Stimulated activated CD4-positive, alpha-beta T cell treated with anti-CD3 and anti-CD28 coated beads, Interleukin-1b, Interleukin-23, amount 100 ng/mL, for 24 hours (primary cell): Measurements from ENCODE around the gene SYTL2.

Experiments used
- DNase-seq, 4 experiments: peaks; one replicate each; pipeline ENCODE4 v3.0.0-alpha.2; 2020; ENCODE audit warnings: low read depth in 4 of 4, low spot score in 1 of 4

SYTL2 gene

DNA sequence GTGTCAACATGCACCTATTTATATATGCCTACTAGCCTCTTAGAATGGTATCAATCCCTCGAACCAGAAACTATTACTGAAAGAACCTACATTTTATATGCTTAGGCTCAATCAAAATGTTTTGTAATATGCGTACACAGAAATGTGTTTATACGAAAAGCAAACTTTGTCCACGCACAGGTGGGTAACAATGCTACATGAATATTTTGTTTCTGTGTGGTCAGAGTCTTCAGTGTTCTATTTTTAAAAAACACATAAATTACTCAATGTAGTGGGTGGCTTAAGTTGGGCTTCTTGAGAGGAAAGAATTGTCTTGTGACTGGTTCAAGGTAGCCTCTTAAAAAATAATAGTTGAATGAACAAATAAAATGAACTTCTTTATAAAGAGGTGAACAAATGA, 46.1 kb downstream of the SYTL2 start:
- no peak for DNase-seq

DNA sequence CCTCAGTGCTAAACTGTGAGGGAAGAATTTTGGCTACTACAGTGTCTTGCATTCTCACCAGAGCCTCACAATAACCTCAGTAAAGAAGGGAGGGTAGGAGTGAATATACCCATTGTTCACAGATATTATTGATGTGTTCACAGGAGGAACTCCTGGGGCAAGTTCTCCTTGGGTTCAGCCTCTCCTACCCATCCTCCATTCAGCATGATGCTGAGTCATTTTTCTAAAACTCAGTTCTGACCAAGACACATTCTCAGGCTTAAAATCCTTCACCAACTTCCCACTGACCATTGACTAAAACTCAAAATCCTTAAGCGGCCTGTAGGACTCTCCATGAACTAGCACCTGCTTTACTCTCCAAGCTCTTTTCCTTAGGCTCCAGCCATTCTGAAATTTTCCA, 48.7 kb downstream of the SYTL2 start:
- DNase-seq: no peak

DNA sequence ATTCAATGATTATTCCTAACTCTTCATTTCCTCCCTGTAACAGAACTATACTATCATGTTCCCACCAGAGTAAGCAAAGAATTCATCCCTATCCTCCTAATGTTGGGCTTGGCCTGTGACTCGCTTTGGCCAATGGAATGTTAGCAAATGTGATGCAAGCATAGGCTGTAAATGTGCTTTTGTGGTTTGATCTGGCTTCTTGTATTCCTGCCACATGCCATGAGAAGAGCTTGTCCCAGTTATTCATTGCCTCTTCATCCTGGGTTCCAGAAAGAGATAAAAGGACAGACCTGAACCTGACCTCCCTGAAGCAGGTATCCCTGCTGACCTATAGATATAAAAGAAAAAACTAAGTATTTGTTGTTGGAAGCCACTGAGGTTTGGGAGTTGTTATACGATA, 51.0 kb downstream of the SYTL2 start:
- no peak for DNase-seq

DNA sequence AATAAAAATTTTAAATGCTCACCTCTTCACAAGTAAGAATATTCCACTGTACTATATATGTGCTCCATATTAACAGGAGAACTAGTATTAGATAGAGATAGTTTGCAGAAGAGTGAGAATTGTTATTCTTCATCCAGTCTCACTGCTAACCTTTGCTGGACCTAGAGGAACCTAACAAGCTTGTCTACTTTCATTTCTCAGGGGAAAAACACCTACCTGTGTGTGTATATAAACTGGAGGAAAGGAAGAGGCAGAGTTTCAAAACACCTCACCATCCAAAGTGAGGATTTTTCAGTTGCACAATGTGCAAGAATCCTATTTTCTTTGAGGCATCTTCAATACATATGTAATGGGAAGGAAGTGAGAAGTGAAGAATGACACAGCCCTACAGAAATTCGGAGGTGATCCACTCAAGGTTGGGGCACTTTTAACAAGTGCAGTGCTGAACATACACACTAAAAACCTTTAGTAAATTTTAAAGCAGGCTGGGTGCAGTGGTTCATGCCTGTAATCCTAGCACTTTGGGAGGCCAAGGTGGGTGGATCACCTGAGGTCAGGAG, 52.4 kb downstream of the SYTL2 start:
- no peak for DNase-seq

DNA sequence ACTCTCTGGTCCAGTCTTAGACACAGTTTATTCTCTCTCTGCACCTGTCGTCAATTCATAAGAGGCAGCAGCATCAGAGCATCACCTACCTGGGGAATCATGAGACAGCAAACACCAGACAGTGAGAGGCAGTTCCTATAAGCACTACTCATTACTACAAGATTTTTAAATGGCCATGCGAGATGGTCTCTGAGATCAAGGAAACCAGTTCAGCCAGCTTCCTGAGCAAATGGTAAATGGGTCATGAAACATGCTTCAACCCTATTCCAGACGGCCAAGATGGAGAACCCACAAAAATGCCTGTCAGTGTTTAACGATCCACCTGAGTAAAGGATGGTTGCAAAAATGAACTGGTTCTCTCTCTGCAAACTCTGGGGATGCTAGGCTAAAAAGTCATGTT, 52.9 kb downstream of the SYTL2 start:
- no peak for DNase-seq

DNA sequence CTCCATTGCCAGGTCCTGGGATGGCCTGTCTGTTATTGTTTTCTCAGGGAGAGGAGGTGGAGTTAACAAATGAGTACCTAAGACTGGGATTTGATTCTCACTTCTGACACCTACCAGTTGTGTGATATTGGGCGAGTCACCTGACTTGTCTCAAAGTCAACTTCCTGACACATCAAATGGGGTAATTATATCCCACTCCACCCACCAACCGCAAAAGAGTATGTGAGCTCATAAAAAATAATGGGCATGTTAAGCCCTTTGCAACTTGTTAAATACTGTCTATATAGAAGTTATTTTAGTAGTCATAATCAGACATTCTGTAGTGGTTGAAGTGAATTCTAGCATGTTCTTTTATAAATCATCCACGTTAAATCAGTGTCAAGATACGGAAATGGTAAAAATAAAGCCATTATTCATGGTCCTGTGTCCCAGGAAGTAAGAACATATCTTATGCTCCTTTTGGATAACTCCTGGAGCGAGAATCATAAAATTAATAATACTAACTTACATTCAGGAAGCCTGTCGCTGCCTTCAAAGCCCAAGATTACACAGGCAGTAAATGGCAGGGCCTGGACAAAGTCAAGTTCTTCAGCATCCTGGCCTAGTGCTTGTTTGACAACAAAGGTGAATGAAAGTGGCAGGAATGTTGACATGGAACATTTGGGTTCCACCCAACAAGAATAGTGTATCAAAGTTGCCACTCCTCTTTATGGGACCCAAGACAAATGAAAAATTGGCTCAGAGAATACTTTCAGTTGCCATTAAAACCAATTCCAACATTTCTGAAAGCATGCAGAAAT, 54.3 kb downstream of the SYTL2 start:
- DNase-seq: no peak

DNA sequence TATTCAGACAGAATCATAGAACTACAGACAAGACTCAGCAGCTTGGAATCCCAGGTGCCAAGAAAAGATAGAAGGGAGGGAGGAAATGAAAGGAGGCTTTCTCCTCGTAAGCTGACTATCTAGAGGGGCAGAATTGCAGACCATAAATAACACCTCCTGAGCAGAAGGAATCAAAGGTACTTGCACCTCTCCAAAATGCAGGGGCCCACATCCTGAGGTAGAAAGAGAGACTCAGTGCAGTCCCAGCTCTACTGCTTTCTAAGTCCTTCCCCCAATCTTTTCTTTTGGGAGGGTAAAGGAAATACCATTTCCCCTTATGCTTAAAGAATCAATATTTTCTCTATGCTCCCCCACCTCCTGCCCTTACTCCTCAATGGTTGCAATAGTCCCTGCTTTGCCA, 55.2 kb downstream of the SYTL2 start:
- DNase-seq: no peak

DNA sequence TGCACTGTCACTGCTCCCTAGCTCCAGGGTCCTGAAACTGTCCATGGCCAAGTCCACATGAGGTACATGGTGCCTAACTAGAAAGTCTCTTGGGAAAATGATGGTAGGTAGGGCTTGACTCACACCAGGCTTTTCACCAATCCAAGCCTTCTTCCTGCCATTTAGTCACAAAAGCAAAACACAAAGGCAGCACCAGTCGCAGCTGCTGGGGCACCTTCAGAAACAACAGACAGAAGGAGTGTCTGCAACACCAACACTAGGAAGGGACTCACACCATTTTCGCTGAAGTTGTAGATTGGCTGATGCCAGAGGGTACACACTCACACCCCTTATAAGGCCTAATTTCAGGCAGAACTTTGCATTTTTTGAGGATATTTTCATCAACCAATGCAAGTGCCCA, 55.7 kb downstream of the SYTL2 start:
- no peak for DNase-seq

DNA sequence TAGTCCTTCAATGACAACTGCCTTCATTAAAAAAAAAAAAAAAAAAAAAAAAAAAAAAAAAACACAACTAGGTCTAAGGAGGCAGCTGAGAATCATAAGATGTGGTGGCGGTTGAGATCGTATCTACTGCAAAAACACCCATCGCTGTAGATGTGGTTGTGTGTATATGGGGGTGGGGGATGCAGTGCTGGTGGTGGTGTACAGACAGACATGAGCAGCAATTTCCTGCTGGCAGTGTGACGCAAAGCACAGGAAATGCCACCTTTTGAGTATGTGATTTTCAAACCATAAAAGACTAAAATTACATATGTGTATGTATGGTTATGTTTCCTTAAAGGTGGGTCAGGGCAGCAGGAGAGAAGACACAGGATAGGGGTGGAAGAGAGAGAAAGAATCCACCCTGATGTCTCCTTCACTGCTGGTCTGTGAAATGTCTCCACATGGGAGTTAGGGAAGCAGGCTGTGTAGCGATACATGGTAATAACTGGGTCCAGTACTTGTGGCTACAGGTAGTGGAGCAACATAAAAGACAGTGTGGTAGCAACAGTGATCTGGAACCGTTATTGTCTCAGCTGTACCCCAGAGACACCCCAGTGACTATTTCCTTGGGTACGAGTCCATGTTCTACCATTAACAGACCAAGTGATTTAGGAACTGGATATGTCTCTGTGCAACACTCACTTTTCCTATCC, 57.9 kb downstream of the SYTL2 start:
- DNase-seq: peak; percentile 33 to 78 (median 58)

DNA sequence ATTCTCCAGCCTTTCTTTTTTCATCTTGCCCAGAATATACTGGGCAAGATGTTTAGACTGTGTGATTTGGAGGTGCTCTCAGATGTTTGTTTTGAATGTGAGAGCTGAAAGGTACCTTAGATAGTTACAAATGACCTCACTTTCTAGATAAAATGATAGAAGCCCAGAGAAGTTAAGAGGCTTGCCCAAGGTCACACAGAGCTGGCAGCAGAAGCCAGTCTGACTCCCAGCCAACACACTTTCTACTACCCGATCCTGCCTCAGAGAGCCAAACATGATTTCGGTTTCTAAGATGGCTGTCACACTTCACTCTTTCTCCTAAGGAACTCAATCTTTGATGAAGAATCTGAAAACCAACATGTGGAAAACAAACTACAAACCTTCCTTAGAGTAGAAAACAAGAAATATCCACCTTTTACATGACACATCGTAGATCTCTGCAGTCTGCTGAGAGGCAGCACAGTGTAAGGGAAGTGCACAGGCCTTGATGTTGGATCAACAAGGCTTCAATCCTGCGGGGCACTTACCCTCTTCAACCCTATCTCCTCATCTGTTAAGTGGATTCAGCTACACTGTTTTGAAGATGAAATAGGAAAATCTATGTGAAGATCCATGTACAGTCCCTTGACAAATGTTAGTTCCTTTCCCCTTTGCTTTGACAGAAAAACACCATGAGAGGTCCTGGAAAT, 58.6 kb downstream of the SYTL2 start:
- no peak for DNase-seq

DNA sequence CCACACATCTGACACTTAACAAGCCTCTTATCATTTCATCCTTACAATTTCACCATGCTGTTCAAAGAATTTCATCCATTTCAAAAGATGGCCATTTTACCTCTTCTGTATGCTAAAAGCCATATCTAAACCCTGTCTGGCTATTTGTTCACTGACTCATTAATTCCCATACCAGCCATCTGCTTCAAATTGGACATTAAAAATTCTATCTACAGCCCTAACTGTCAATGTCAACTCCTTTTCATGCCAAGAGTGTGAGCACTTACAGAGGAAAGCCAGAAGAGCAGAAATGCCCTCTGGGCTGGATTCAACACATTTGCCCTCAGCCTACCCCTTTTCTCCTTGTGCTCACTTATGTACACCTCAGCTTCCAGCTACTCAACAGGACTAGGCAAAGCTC, 59.2 kb downstream of the SYTL2 start:
- DNase-seq: no peak

DNA sequence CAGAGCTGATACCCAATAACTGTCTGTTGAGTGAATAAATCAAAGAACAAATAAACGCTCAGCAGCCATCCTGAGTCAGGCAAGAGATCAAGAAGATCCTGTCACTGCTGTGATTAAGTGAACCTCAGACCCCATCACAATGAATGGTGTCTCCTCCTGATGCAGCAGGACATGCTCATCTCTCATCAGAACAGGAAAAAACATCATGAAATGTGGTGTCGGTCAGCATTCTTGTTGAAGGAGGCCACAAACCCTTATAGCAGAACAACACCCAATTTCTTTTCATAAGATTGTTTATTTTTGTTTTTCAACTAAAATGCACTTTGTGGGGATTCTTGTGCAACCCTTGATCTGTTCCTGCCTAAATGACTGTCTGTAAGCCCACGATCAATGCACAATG, 60.3 kb downstream of the SYTL2 start:
- DNase-seq: no peak

DNA sequence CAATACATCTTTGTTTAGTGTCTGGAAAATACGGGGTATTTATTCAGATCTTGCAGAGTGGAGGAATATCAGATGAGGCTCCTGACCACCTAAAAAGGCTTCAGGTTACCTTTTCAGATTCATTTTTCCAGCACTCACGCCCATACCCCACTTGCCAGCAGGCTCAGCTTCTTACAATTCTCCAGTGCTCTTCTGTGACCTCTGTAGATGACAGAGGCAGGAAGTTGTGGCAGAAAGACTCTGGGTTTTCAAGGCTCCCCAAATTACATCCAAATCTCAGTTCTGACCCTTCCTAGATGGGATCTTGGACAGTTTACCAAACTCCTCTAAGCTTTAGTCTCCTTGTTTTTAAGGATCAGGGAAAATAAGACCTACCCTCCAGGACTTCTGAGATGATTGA, 61.1 kb downstream of the SYTL2 start:
- DNase-seq: no peak

DNA sequence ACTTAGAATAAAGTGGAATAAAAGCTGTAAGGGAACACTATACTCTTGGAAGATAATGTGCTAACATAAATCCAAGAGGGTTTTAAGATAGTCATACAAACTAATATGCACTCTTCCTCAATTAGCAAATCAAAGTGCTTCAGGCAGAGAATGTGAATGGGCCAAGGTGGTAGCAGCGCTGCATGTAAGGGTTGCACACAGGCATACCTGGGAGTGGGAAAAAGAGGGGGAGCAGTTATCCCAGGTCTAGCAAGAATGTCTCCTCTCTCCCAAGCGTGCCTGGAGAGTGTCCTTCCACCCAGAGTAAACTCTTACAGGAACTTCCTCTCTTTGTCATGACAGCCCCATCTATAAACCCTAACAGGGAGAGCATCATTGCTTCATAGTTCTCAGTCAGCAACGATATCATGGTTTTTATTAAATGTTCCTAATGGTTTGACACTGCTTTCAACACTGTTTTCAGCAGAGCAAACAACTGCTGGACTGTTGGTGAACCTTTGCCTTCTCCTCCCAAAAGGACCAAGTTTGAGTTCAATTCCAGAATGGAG, 61.6 kb downstream of the SYTL2 start:
- no peak for DNase-seq

DNA sequence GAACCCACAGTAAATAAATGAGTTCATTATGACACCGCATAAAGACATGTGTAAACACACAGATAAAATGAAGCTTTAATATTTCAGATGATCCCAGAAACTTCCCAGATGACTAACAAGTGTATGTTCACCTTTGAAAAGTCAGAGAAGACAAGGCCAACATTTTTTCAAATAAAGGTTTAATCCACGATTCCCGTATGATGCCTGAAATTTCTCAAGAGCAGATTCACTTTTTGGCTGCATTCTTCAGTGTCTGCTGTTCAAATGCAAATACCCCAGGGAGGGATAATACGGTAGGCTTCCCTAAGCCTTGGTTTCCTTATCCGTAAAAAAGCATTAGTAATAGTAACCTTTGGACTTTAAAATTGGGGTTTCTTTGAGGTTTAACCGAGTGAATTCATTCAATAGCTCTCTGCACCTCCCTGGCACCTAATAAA, 62.5 kb downstream of the SYTL2 start:
- no peak for DNase-seq

DNA sequence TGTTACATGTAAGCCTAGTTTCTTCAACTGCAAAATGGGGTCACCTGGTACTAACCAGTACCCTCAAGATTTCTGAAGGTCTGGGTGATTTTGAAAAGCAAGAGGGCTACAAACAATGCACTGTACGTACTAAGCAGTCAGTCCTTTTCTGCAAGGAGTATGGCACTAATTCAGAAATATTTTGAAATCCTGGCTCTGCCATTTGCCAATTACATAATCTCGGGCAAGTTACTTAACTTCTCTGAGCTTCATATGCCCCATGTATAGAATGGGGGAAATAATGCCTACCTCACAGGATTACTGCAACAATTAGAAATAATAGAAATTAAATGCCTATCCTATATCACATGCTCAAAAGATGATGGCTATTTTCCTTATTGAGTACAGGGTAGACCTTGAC, 64.3 kb downstream of the SYTL2 start:
- DNase-seq: no peak

DNA sequence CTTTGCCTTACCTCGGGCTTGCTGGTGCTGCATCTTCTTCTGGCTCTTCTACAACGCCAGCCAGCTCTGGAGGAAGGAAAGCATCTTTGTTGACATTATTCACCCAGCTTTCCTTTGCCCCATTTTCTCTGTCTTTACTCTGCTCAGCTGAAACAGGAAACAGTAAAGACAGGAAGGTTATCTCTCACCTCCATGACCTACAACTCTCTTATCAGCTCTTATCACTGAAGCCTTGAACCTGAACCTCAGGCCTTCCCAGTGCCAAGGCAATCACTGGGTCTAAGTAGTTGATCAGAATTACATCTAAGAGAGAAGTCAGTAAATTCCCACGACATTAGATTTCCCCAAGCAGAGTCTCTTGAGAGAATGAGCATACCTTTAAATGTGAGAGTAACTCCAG, 65.3 kb downstream of the SYTL2 start:
- DNase-seq: no peak

DNA sequence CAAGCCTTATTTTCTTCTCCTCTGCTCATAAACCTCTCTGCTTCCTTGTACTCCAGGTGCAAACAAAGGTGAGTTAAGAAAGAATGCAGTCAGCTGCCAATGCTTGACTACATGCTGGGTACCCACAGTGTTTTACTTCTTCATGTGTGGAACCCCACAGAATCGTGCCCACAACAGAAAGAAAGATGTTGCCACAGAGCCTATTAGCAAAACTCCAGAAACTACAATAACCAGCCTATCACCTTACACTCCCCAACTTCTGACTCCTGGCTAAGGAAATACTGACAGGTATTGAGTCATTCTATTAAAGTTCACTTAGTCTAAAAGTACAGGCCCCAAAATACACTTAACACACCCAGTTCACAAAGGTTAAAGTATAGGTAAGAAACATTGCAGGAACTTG, 68.1 kb downstream of the SYTL2 start:
- no peak for DNase-seq

DNA sequence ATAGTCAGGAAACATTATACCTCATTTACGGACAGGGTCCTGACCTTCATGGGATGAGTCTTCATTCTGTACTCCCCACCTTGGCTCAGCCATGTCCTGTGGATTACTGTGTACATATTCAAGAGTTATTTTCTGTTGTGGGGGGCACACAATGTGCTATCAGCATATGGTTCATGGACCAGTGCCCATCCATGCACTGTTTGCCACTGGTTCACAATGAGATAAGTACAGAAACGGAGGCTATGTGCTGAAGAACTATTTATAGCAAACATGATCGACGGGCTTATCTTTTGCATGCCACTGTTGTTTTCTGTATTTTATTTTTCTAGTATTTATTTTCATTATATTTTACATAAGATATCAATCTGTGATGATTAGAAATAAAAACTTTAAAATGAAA, 68.6 kb downstream of the SYTL2 start:
- no peak for DNase-seq

DNA sequence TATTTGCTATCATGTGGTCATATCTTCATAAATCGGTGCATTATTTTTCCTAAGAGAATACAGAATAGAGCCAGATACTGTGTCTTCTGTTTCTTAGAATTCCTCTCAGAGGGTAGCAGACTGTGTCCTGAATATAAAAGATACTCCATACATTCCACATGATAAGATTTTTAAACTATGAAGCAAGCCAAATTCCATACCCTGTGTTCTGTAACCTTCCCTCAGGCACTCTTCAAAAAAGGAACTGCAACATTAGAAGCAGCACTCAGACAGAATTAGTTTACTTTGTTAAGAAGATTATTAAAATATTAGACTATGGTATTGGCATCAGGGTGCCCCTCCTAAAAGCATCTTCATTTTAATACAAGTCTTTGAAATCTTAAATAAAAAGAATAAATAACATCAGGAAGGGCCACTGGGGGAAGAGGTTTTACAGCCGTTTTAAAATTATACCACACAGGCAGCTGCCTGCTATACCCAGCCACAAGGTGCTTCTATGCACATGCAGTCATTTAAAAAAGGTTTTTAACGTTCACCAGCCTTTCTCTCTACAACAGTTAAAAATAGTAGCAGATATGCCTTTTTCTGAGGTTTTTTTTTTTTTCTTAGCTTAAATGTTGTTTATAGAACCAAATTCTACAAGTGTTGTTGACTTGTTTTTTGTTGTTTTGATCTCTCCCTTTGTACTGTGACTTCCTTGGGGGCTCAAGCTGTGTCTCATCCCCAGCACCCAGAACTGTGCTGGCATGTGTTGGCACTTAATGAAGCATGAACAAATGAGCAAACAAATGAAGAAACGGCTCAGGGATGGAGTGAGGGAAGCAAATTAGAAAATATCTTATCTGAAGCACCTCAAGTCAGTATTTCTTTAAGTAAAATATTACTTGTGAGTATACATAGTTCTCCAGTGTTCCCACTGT, 70.2 kb downstream of the SYTL2 start:
- DNase-seq: no peak

DNA sequence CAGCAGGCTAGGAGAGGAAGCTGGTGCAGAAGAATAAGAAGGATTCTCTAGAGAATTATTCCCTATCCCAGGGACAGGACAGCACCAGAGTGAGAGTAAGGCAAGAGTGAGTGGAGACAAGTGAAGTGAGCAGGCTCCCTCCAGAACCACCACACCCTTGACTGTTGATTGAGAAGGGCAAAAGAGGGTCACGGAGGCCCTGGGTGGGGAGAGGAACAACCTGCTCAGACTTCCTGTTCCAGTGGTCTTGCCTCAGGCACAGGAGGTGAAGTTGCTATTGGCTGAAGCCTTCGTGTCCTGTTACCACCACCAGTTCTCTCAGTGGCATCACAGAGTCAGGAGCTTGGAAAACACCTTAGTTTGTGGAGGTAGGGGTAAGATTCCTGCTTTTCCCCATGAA, 73.2 kb downstream of the SYTL2 start:
- no peak for DNase-seq
